ENCODE measurements around the gene SCAF11.

SCAF11 gene

GRCh38 chr12:45938566-45938965, 51.8 kb downstream of the SCAF11 start:
- no peak overlapping the region for H3K27ac ChIP-seq (ENCODE audit: low read depth, low read length)
- no peak for TF ChIP-seq CTCF (IDR thresholded peaks at IDR 0.05; ENCODE audit: insufficient read depth, low read length, poor library complexity, severe bottlenecking)
- no peak for TF ChIP-seq EZH2phosphoT487 (conservative IDR thresholded peaks at IDR 0.05; ENCODE audit: low read length)
- no peak overlapping the region for H3K9ac ChIP-seq (ENCODE audit: low read length)
- H3K4me3 ChIP-seq (ENCODE audit: insufficient read depth, low read length, poor library complexity, severe bottlenecking): no peak overlapping the region
- H3K36me3 ChIP-seq (ENCODE audit: low read length): peaks cover 28% of the 10 kb centered on the region; the same call in 1 of the 2 replicates
- H3K4me2 ChIP-seq (ENCODE audit: low read depth, low read length, poor library complexity, severe bottlenecking): no peak overlapping the region
- H3F3A ChIP-seq (ENCODE audit: insufficient read depth): 0 out of 2 replicates have a peak, but pooled peaks cover 8% of the 10 kb centered on the region
- H2AFZ ChIP-seq (ENCODE audit: low read depth, low read length, severe bottlenecking): no peak overlapping the region
- H3K27me3 ChIP-seq (ENCODE audit: low read length): no peaks in the 10 kb centered on the region
- H4K20me1 ChIP-seq (ENCODE audit: low read depth, low read length): no peaks in the 10 kb centered on the region
- H3K9me2 ChIP-seq (replicated peaks; ENCODE audit: insufficient read depth, low read length): no peaks in the 10 kb centered on the region
- no peaks in the 10 kb centered on the region for H3K79me2 ChIP-seq (ENCODE audit: insufficient read depth, low read length)
- no peaks in the 10 kb centered on the region for H3K9me3 ChIP-seq (ENCODE audit: insufficient read depth, low read length)

- Histone ChIP-seq H3K4me3 (ENCODE audit: insufficient read depth, low read length, poor library complexity, severe bottlenecking) (no peak overlapping the region), H3K9ac (ENCODE audit: low read length) (no peak overlapping the region), H4K20me1 (ENCODE audit: low read depth, low read length) (no peaks in the 10 kb centered on the region), H3F3A (ENCODE audit: insufficient read depth) (0 out of 2 replicates have a peak, but pooled peaks cover 8% of the 10 kb centered on the region), H3K36me3 (ENCODE audit: low read length) (peaks cover 50% of the 10 kb centered on the region), H3K27ac (ENCODE audit: low read depth, low read length) (no peak overlapping the region), H3K9me3 (ENCODE audit: insufficient read depth, low read length) (no peaks in the 10 kb centered on the region), H3K9me2 (replicated peaks; ENCODE audit: insufficient read depth, low read length) (no peaks in the 10 kb centered on the region), H3K27me3 (ENCODE audit: low read length) (no peaks in the 10 kb centered on the region), H2AFZ (ENCODE audit: low read depth, low read length, severe bottlenecking) (no peak overlapping the region), H3K79me2 (ENCODE audit: insufficient read depth, low read length) (no peaks in the 10 kb centered on the region), H3K4me2 (ENCODE audit: low read depth, low read length, poor library complexity, severe bottlenecking) (no peak overlapping the region)
- TF ChIP-seq EZH2phosphoT487 (conservative IDR thresholded peaks at IDR 0.05; ENCODE audit: low read length) (no peak), CTCF (IDR thresholded peaks at IDR 0.05; ENCODE audit: insufficient read depth, low read length, poor library complexity, severe bottlenecking) (no peak)
These were observed 55.4 kb downstream of the SCAF11 start for GRCh38 chr12:45934956-45935355.

- Histone ChIP-seq H3K79me2 (ENCODE audit: insufficient read depth, low read length) (no peaks in the 10 kb centered on the region), H3K4me2 (ENCODE audit: low read depth, low read length, poor library complexity, severe bottlenecking) (no peak overlapping the region), H3K9ac (ENCODE audit: low read length) (no peak overlapping the region), H3K27ac (ENCODE audit: low read depth, low read length) (no peak overlapping the region), H3K36me3 (ENCODE audit: low read length) (peaks cover 50% of the 10 kb centered on the region), H3F3A (ENCODE audit: insufficient read depth) (0 out of 2 replicates have a peak, but pooled peaks cover 8% of the 10 kb centered on the region), H3K9me2 (replicated peaks; ENCODE audit: insufficient read depth, low read length) (no peaks in the 10 kb centered on the region), H3K27me3 (ENCODE audit: low read length) (no peaks in the 10 kb centered on the region), H2AFZ (ENCODE audit: low read depth, low read length, severe bottlenecking) (no peak overlapping the region), H3K9me3 (ENCODE audit: insufficient read depth, low read length) (no peaks in the 10 kb centered on the region), H3K4me3 (ENCODE audit: insufficient read depth, low read length, poor library complexity, severe bottlenecking) (no peak overlapping the region), H4K20me1 (ENCODE audit: low read depth, low read length) (no peaks in the 10 kb centered on the region)
- TF ChIP-seq EZH2phosphoT487 (conservative IDR thresholded peaks at IDR 0.05; ENCODE audit: low read length): no peak
- no peak for TF ChIP-seq CTCF (IDR thresholded peaks at IDR 0.05; ENCODE audit: insufficient read depth, low read length, poor library complexity, severe bottlenecking)
These were observed 56.9 kb downstream of the SCAF11 start for GRCh38 chr12:45933504-45933903.

Data from SU-DHL-6 (cell line).